Measurements from ENCODE around the gene EBF4. TPM values are rescaled to one million over a fixed set of nuclear protein-coding genes. Genes with fewer than 3 reads are reported as not detected.
"Not testable (repeated sequence)": the region's sequence is repeated elsewhere in the genome, so short reads cannot be mapped to it uniquely, and the experiment has no call there.

Gene EBF4
- total and polyA plus RNA-seq, 2 experiments from 2014 or later, result 18.8 to 24.2 TPM

- peak; percentile 92 to 95 for DNase-seq (ENCODE audit: low read depth in 1 of 2, low spot score in 1 of 2)
- H3K36me3 ChIP-seq, result peaks cover 11% of the 10 kb centered on the region
- peak within 1 kb of the TSS; percentile 98 for H3K27ac ChIP-seq
- H3K9me3 ChIP-seq (ENCODE audit: low read depth), result no peaks in the 10 kb centered on the region
- peak within 1 kb of the TSS; percentile 90 for H3K4me3 ChIP-seq
- TF ChIP-seq, protein P1, sequence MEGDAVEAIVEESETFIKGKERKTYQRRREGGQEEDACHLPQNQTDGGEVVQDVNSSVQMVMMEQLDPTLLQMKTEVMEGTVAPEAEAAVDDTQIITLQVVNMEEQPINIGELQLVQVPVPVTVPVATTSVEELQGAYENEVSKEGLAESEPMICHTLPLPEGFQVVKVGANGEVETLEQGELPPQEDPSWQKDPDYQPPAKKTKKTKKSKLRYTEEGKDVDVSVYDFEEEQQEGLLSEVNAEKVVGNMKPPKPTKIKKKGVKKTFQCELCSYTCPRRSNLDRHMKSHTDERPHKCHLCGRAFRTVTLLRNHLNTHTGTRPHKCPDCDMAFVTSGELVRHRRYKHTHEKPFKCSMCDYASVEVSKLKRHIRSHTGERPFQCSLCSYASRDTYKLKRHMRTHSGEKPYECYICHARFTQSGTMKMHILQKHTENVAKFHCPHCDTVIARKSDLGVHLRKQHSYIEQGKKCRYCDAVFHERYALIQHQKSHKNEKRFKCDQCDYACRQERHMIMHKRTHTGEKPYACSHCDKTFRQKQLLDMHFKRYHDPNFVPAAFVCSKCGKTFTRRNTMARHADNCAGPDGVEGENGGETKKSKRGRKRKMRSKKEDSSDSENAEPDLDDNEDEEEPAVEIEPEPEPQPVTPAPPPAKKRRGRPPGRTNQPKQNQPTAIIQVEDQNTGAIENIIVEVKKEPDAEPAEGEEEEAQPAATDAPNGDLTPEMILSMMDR (IDR thresholded peaks at IDR 0.05; ENCODE audit: low read depth, low read length), result no peak
- H3K4me1 ChIP-seq (ENCODE audit: low read depth), result peaks cover 9% of the 10 kb centered on the region
- peaks cover 24% of the 10 kb centered on the region for H3K27me3 ChIP-seq
Observed at GRCh38 chr20:2663887-2664719, 28.5 kb upstream of the EBF4 start, which contains the start of gene IDH3B. TSS of gene IDH3B (minus strand) at chr20:2664216. CDS start at chr20:2664188, 28 bp downstream.

DNA sequence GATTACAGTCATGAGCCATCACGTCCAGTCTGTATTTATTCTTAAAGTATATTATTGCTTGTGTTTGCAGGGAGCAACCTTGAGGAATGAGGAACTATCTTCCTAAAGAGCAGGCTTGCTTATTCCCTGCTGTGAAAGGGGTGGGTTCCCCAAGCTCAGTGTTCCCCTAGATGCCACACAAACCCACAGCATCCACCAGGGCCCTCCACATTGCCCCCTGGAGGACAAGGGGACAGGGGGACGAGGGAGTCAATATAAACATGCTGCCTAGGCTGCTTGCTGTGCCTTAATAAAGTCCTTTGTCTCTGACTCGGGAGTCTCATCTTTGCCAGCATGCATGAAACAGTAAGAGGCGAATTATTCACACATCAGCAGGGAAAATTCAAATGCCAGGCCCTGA, 20.6 kb upstream of the EBF4 start:
- no peak overlapping the region for H3K4me3 ChIP-seq
- H3K4me1 ChIP-seq (ENCODE audit: low read depth), result no peaks in the 10 kb centered on the region
- TF ChIP-seq, protein P1 (IDR thresholded peaks at IDR 0.05; ENCODE audit: low read depth, low read length), result peak; percentile 24
- H3K36me3 ChIP-seq, result no peaks in the 10 kb centered on the region
- H3K27ac ChIP-seq, result no peak overlapping the region
- no peak for DNase-seq (ENCODE audit: low read depth in 1 of 2, low spot score in 1 of 2)
- no peaks in the 10 kb centered on the region for H3K9me3 ChIP-seq (ENCODE audit: low read depth)
- H3K27me3 ChIP-seq, result peaks cover 44% of the 10 kb centered on the region

GRCh38 chr20:2672446-2672845, 20.1 kb upstream of the EBF4 start:
- no peaks in the 10 kb centered on the region for H3K4me1 ChIP-seq (ENCODE audit: low read depth)
- H3K27ac ChIP-seq, result no peak overlapping the region
- TF ChIP-seq, protein P1 (IDR thresholded peaks at IDR 0.05; ENCODE audit: low read depth, low read length), result no peak
- DNase-seq (ENCODE audit: low read depth in 1 of 2, low spot score in 1 of 2), result no peak
- H3K4me3 ChIP-seq, result no peak overlapping the region
- H3K9me3 ChIP-seq (ENCODE audit: low read depth), result no peaks in the 10 kb centered on the region
- peaks cover 49% of the 10 kb centered on the region for H3K27me3 ChIP-seq
- H3K36me3 ChIP-seq, result no peaks in the 10 kb centered on the region

GRCh38 chr20:2673453-2673852, 19.1 kb upstream of the EBF4 start:
- no peak overlapping the region for H3K27ac ChIP-seq
- H3K4me3 ChIP-seq, result no peak overlapping the region
- H3K36me3 ChIP-seq, result no peaks in the 10 kb centered on the region
- peaks cover 51% of the 10 kb centered on the region for H3K27me3 ChIP-seq
- no peaks in the 10 kb centered on the region for H3K9me3 ChIP-seq (ENCODE audit: low read depth)
- no peaks in the 10 kb centered on the region for H3K4me1 ChIP-seq (ENCODE audit: low read depth)
- TF ChIP-seq, protein P1 (IDR thresholded peaks at IDR 0.05; ENCODE audit: low read depth, low read length), result no peak
- DNase-seq (ENCODE audit: low read depth in 1 of 2, low spot score in 1 of 2), result no peak

DNA sequence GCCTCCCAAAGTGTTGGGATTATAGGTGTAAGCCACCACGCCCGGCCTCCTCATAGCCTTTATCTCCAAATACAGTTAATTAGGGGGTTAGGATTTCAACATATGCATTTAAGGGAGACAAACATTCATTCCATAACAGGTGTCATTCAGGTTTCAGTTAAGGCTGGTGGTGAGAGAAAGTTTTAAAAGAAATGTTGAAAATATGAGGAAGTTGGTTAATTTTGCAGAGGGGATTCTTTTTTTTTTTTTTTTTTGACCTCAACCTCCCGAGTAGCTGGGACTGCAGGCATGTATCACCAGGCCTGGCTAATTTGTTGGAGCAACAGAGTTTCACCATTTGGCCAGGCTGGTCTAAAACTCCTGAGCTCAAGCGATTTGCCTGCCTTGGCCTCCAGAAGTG, 12.5 kb upstream of the EBF4 start:
- Histone ChIP-seq H3K4me3 (no peak overlapping the region), H3K4me1 (ENCODE audit: low read depth) (no peaks in the 10 kb centered on the region), H3K9me3 (ENCODE audit: low read depth) (no peaks in the 10 kb centered on the region), H3K36me3 (no peaks in the 10 kb centered on the region), H3K27ac (no peak overlapping the region), H3K27me3 (peaks cover 59% of the 10 kb centered on the region)
- TF ChIP-seq, protein P1 (IDR thresholded peaks at IDR 0.05; ENCODE audit: low read depth, low read length), result no peak
- no peak for DNase-seq (ENCODE audit: low read depth in 1 of 2, low spot score in 1 of 2)

DNA sequence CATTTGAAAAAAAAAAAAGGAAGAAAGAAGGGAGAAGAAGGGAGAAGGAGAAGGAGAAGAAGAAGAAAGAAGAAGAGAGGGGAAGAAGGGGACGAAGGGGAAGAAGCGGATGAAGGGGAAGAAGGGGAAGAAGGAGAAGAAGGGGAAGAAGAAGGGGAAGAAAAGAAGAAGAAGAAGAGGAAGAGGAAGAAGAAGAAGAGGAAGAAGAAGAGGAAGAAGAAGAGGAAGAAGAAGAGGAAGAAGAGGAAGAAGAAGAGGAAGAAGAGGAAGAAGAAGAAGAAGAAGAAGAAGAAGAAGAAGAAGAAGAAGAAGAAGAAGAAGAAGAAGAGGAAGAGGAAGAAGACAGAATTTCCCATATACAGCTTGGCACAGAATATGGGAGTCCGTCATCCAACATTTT, 10.5 kb upstream of the EBF4 start:
- not testable (repeated sequence) for H3K27ac ChIP-seq; H3K9me3 ChIP-seq (ENCODE audit: low read depth); H3K4me1 ChIP-seq (ENCODE audit: low read depth); H3K4me3 ChIP-seq; H3K36me3 ChIP-seq; DNase-seq (ENCODE audit: low read depth in 1 of 2, low spot score in 1 of 2)
- H3K27me3 ChIP-seq, result peaks cover 70% of the 10 kb centered on the region

DNA sequence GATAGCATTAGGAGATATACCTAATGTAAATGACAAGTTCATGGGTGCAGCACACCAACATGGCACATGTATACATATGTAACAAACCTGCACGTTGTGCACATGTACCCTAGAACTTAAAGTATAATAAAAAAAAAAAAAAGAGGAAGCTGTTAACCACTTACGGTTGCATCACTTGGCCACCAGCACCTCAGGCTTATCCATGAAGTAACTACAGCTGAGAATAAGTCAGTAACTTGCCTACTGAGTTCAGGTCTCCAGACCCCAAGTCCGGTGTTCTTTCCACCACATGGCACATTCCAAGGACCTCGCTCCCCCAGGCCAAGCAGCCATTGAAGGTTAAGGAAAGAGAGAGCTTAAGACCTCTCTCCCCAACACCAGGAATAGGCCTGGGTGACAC, 7.8 kb upstream of the EBF4 start:
- DNase-seq (ENCODE audit: low read depth in 1 of 2, low spot score in 1 of 2); H3K27ac ChIP-seq; H3K9me3 ChIP-seq (ENCODE audit: low read depth); H3K4me3 ChIP-seq; H3K36me3 ChIP-seq; H3K4me1 ChIP-seq (ENCODE audit: low read depth): not testable (repeated sequence)
- peaks cover 73% of the 10 kb centered on the region for H3K27me3 ChIP-seq
